Hematopoietic multipotent progenitor cell (in vitro differentiated cells): ENCODE measurements around the gene LLCFC1. TPM values are rescaled to one million over a fixed set of nuclear protein-coding genes. Genes with fewer than 3 reads are reported as not detected.

ENCODE experiments used
- DNase-seq, 3 donors: peaks; one replicate each; pipeline ENCODE4 v3.0.0-alpha.2; 2011 to 2015; ENCODE audit warnings: low read depth in 2 of 3, low spot score in 2 of 3
- total RNA-seq: library from RNA; depleted of rRNA; stranded (reverse); fragments of >200 nt; gene quantifications from one replicate; pipeline ENCODE4 v1.2.3, GENCODE V29; 2012

Gene LLCFC1
- total RNA-seq = not detected

- DNase-seq = no peak
These were observed at the start of gene LLCFC1 for GRCh38 chr7:142939226-142939910. Gene LLCFC1 (plus strand): TSS chr7:142939484. CDS start chr7:142939622, 138 bp downstream.

- no peak for DNase-seq
These were observed 49.5 kb upstream of the LLCFC1 start for GRCh38 chr7:142889816-142890215.

- no peak for DNase-seq
These were observed 48.3 kb upstream of the LLCFC1 start for GRCh38 chr7:142890874-142891485.

- no peak for DNase-seq
These were observed 47.7 kb upstream of the LLCFC1 start for GRCh38 chr7:142891490-142892082.

GRCh38 chr7:142892951-142893350, 46.3 kb upstream of the LLCFC1 start:
- DNase-seq = no peak

- no peak for DNase-seq
These were observed 44.9 kb upstream of the LLCFC1 start for GRCh38 chr7:142894112-142894984.

- DNase-seq = no peak
These were observed 44.2 kb upstream of the LLCFC1 start for GRCh38 chr7:142894985-142895593.

- DNase-seq = no peak
These were observed 43.1 kb upstream of the LLCFC1 start for GRCh38 chr7:142896151-142896550.

- DNase-seq = no peak
These were observed 42.4 kb upstream of the LLCFC1 start for GRCh38 chr7:142896741-142897379.

- DNase-seq = no peak
These were observed 41.6 kb upstream of the LLCFC1 start for GRCh38 chr7:142897691-142898090.

- DNase-seq = no peak
These were observed 40.7 kb upstream of the LLCFC1 start for GRCh38 chr7:142898377-142899170.

- no peak for DNase-seq
These were observed 39.6 kb upstream of the LLCFC1 start for GRCh38 chr7:142899661-142900060.

- no peak for DNase-seq
These were observed 37.6 kb upstream of the LLCFC1 start for GRCh38 chr7:142901426-142902259.

GRCh38 chr7:142904128-142904527, 35.2 kb upstream of the LLCFC1 start:
- DNase-seq = no peak

GRCh38 chr7:142905759-142906158, 33.5 kb upstream of the LLCFC1 start:
- DNase-seq = no peak

GRCh38 chr7:142906643-142907042, 32.6 kb upstream of the LLCFC1 start:
- no peak for DNase-seq

- DNase-seq = no peak
These were observed 31.0 kb upstream of the LLCFC1 start for GRCh38 chr7:142908290-142908689.
